H9 (cell line): ENCODE data around the gene GPAT3. TPM values are rescaled to one million over a fixed set of nuclear protein-coding genes. Genes with fewer than 3 reads are reported as not detected.

ENCODE experiments used
- DNase-seq: peaks from one replicate; pipeline ENCODE4 v3.0.0-alpha.2; 2017
- H2AFZ ChIP-seq: one replicate; pipeline ENCODE4 v1.6.1; 2013; ENCODE audit warnings: mild to moderate bottlenecking, low read length, control low read depth, moderate library complexity
- H2AK5ac ChIP-seq: 2 replicates; pipeline ENCODE4 v1.6.1; 2013; ENCODE audit warnings: low read length, control low read depth, mixed read lengths; ENCODE audit not compliant: insufficient read length
- H2BK120ac ChIP-seq: one replicate; pipeline ENCODE4 v1.6.1; 2013; ENCODE audit warnings: low read depth, mild to moderate bottlenecking, low read length, control low read depth, inconsistent platforms; ENCODE audit not compliant: poor library complexity, severe bottlenecking
- H2BK12ac ChIP-seq: 2 replicates; pipeline ENCODE4 v1.6.1; 2013; ENCODE audit warnings: low read length, control low read depth, mixed read lengths, low read depth; ENCODE audit not compliant: insufficient read length
- H2BK15ac ChIP-seq: 2 replicates; pipeline ENCODE4 v1.6.1; 2013; ENCODE audit warnings: low read depth, low read length, control low read depth
- H2BK20ac ChIP-seq: one replicate; pipeline ENCODE4 v1.6.1; 2013; ENCODE audit warnings: low read depth, mild to moderate bottlenecking, low read length, control low read depth, inconsistent platforms; ENCODE audit not compliant: poor library complexity, severe bottlenecking
- H2BK5ac ChIP-seq: 2 replicates; pipeline ENCODE4 v1.6.1; 2013; ENCODE audit warnings: low read length, control low read depth, mixed read lengths; ENCODE audit not compliant: insufficient read length
- H3K14ac ChIP-seq: 2 replicates; pipeline ENCODE4 v1.6.1; 2013; ENCODE audit warnings: low read length, control low read depth; ENCODE audit not compliant: insufficient read depth
- H3K18ac ChIP-seq: 2 replicates; pipeline ENCODE4 v1.6.1; 2013; ENCODE audit warnings: low read depth, mild to moderate bottlenecking, mixed read lengths, low read length, control low read depth; ENCODE audit not compliant: insufficient read length
- H3K23ac ChIP-seq: 2 replicates; pipeline ENCODE4 v1.6.1; 2013; ENCODE audit warnings: low read length, control low read depth, mixed read lengths, low read depth; ENCODE audit not compliant: insufficient read length
- H3K23me2 ChIP-seq: 2 replicates; pipeline ENCODE4 v1.6.1; 2013; ENCODE audit warnings: low read depth, mild to moderate bottlenecking, mixed read lengths, low read length, control low read depth; ENCODE audit not compliant: insufficient read length, poor library complexity, severe bottlenecking
- H3K27ac ChIP-seq: 2 replicates; pipeline ENCODE4 v1.5.1; 2013; ENCODE audit warnings: low read length, control low read depth, mixed read lengths, low read depth; ENCODE audit not compliant: insufficient read length
- H3K27me3 ChIP-seq: 2 replicates; pipeline ENCODE4 v1.6.1; 2013; ENCODE audit warnings: low read length, control low read depth, inconsistent platforms; ENCODE audit not compliant: insufficient read depth
- H3K4ac ChIP-seq: 2 replicates; pipeline ENCODE4 v1.6.1; 2013; ENCODE audit warnings: low read depth, mild to moderate bottlenecking, control low read depth, inconsistent platforms, low read length, moderate library complexity
- H3K4me1 ChIP-seq: 2 replicates; pipeline ENCODE4 v1.6.1; 2013; ENCODE audit warnings: low read length, control low read depth, inconsistent platforms; ENCODE audit not compliant: insufficient read depth
- H3K4me2 ChIP-seq: 2 replicates; pipeline ENCODE4 v1.6.1; 2013; ENCODE audit warnings: low read length, control low read depth, mixed read lengths; ENCODE audit not compliant: insufficient read length, insufficient read depth
- H3K56ac ChIP-seq: 2 replicates; pipeline ENCODE4 v1.6.1; 2013; ENCODE audit warnings: low read depth, mild to moderate bottlenecking, mixed read lengths, low read length, control low read depth; ENCODE audit not compliant: insufficient read length
- H3K79me1 ChIP-seq: 2 replicates; pipeline ENCODE4 v1.6.1; 2013; ENCODE audit warnings: low read depth, mild to moderate bottlenecking, moderate library complexity, low read length, control low read depth, inconsistent platforms; ENCODE audit not compliant: insufficient read depth, poor library complexity, severe bottlenecking
- H3K79me2 ChIP-seq: 2 replicates; pipeline ENCODE4 v1.6.1; 2013; ENCODE audit warnings: low read length, control low read depth, inconsistent platforms; ENCODE audit not compliant: insufficient read depth
- H3K9ac ChIP-seq: 2 replicates; pipeline ENCODE4 v1.6.1; 2013; ENCODE audit warnings: low read length, control low read depth, mixed read lengths; ENCODE audit not compliant: insufficient read length; ENCODE audit errors: extremely low read depth
- H3K9me3 ChIP-seq: one replicate; pipeline ENCODE4 v1.6.1; 2013; ENCODE audit warnings: low read depth, low read length, inconsistent platforms; ENCODE audit not compliant: control insufficient read depth
- H3T11ph ChIP-seq: one replicate; pipeline ENCODE4 v1.6.1; 2013; ENCODE audit warnings: mild to moderate bottlenecking, low read length, control low read depth, inconsistent platforms
- H4K20me1 ChIP-seq: one replicate; pipeline ENCODE4 v1.6.1; 2013; ENCODE audit not compliant: control insufficient read depth, insufficient read length, insufficient read depth
- H4K5ac ChIP-seq: 2 replicates; pipeline ENCODE4 v1.6.1; 2013; ENCODE audit warnings: low read depth, mild to moderate bottlenecking, mixed read lengths, low read length, control low read depth; ENCODE audit not compliant: insufficient read length
- H4K8ac ChIP-seq: replicated peaks from 2 replicates; pipeline ENCODE4 v1.6.1; 2013; ENCODE audit warnings: low read length, control low read depth, mixed read lengths, low read depth; ENCODE audit not compliant: insufficient read length
- H4K91ac ChIP-seq: 2 replicates; pipeline ENCODE4 v1.6.1; 2013; ENCODE audit warnings: low read depth, mild to moderate bottlenecking, moderate library complexity, mixed read lengths, low read length, control low read depth; ENCODE audit not compliant: insufficient read length
- H3K27ac Mint-ChIP-seq, 3 experiments: 2 replicates in 2 of 3; 3 replicates in 1 of 3; pipeline ENCODE4 v1.8.0; 2020 to 2021; ENCODE audit warnings: mixed read lengths in 3 of 3, mild to moderate bottlenecking in 1 of 3, moderate library complexity in 1 of 3
- H3K27me3 Mint-ChIP-seq: 2 replicates; pipeline ENCODE4 v1.8.0; 2021; ENCODE audit warnings: low read depth, mild to moderate bottlenecking, moderate library complexity, mixed read lengths
- H3K36me3 Mint-ChIP-seq, 3 experiments: 2 replicates in 2 of 3; 3 replicates in 1 of 3; pipeline ENCODE4 v1.8.0; 2020 to 2021; ENCODE audit warnings: low read depth in 3 of 3, mixed read lengths in 3 of 3; ENCODE audit not compliant: insufficient read depth in 1 of 3
- H3K4me1 Mint-ChIP-seq, 2 experiments: 2 replicates each; pipeline ENCODE4 v1.8.0; 2020; ENCODE audit warnings: mixed read lengths in 2 of 2
- H3K4me3 Mint-ChIP-seq, 2 experiments: 2 replicates in 1 of 2; 3 replicates in 1 of 2; pipeline ENCODE4 v1.8.0; 2020 to 2021; ENCODE audit warnings: mild to moderate bottlenecking in 2 of 2, mixed read lengths in 2 of 2, moderate library complexity in 1 of 2
- H3K9me3 Mint-ChIP-seq, 2 experiments: 2 replicates in 1 of 2; 3 replicates in 1 of 2; pipeline ENCODE4 v1.8.0; 2020; ENCODE audit warnings: mild to moderate bottlenecking in 2 of 2, mixed read lengths in 2 of 2, moderate library complexity in 1 of 2
- WGBS: extraction: QIAGEN DNeasy Blood & Tissue Kit; methylation state at CpG from one replicate; pipeline ENCODE4 v1.1.7; 2013; ENCODE audit warnings: missing lambda C conversion rate, low lambda C conversion rate, mixed read lengths; ENCODE audit not compliant: insufficient read length; ENCODE audit errors: extremely low coverage; 5-methylcytosine and 5-hydroxymethylcytosine counted together
- total RNA-seq: library from RNA; stranded (reverse); gene quantifications from 2 replicates; pipeline ENCODE4 v1.2.1, GENCODE V29; 2021
- TF ChIP-seq, protein P1 (sequence below): fragments of 200-600 bp; sonication (generic); conservative IDR thresholded peaks from 3 replicates; pipeline ENCODE4 v1.8.0; 2021; ENCODE audit warnings: antibody characterized with exemption, mild to moderate bottlenecking

Gene GPAT3
- total RNA-seq, 1 experiment from 2014 or later: 1.8 TPM

GRCh38 chr4:83605744-83606172 lies 69.8 kb downstream of the GPAT3 start:
- H2BK12ac ChIP-seq: no peak overlapping the region
- H3K18ac ChIP-seq: no peak overlapping the region
- H4K5ac ChIP-seq: no peak overlapping the region
- no peak overlapping the region for H2AFZ ChIP-seq
- H2BK5ac ChIP-seq: no peak overlapping the region
- no peaks in the 10 kb centered on the region for H3K27me3 ChIP-seq
- no peak overlapping the region for H3K4ac ChIP-seq
- no peak overlapping the region for H2AK5ac ChIP-seq
- no peak overlapping the region for H3T11ph ChIP-seq
- TF ChIP-seq, protein P1, sequence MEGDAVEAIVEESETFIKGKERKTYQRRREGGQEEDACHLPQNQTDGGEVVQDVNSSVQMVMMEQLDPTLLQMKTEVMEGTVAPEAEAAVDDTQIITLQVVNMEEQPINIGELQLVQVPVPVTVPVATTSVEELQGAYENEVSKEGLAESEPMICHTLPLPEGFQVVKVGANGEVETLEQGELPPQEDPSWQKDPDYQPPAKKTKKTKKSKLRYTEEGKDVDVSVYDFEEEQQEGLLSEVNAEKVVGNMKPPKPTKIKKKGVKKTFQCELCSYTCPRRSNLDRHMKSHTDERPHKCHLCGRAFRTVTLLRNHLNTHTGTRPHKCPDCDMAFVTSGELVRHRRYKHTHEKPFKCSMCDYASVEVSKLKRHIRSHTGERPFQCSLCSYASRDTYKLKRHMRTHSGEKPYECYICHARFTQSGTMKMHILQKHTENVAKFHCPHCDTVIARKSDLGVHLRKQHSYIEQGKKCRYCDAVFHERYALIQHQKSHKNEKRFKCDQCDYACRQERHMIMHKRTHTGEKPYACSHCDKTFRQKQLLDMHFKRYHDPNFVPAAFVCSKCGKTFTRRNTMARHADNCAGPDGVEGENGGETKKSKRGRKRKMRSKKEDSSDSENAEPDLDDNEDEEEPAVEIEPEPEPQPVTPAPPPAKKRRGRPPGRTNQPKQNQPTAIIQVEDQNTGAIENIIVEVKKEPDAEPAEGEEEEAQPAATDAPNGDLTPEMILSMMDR: no peak
- H4K91ac ChIP-seq: no peak overlapping the region
- no peaks in the 10 kb centered on the region for H3K9me3 Mint-ChIP-seq
- H3K4me1 ChIP-seq: no peaks in the 10 kb centered on the region; the same call in 1 of the 2 replicates
- H3K27ac ChIP-seq: no peak overlapping the region
- no peak overlapping the region for H2BK120ac ChIP-seq
- no peak overlapping the region for H3K27ac Mint-ChIP-seq
- no CpG with 5 or more reads among the region's 3 CpGs for WGBS
- no peaks in the 10 kb centered on the region for H3K27me3 Mint-ChIP-seq
- H2BK15ac ChIP-seq: no peak overlapping the region
- H3K4me1 Mint-ChIP-seq: peaks cover 5% of the 10 kb centered on the region in 2 experiments
- H3K23ac ChIP-seq: no peak overlapping the region
- no peaks in the 10 kb centered on the region for H3K9me3 ChIP-seq
- no peaks in the 10 kb centered on the region for H3K79me2 ChIP-seq
- no peaks in the 10 kb centered on the region for H3K23me2 ChIP-seq
- H3K9ac ChIP-seq: no peak overlapping the region
- H3K4me3 Mint-ChIP-seq: no peak overlapping the region
- H4K20me1 ChIP-seq: no peaks in the 10 kb centered on the region
- no peak overlapping the region for H4K8ac ChIP-seq
- H2BK20ac ChIP-seq: no peak overlapping the region
- no peaks in the 10 kb centered on the region for H3K79me1 ChIP-seq
- DNase-seq: no peak
- H3K14ac ChIP-seq: no peak overlapping the region
- no peak overlapping the region for H3K4me2 ChIP-seq
- no peak overlapping the region for H3K56ac ChIP-seq
- no peaks in the 10 kb centered on the region; a peak in 1 of 7 replicates for H3K36me3 Mint-ChIP-seq
